NCI-H146 (cell line): ENCODE results near the gene HSD17B14.
A peak's percentile ranks its signal among the peaks of the same experiment; 100 is the strongest.

Experiments used
- DNase-seq: peaks from one replicate; lab custom pipeline; 2025; lab: John Stamatoyannopoulos, UW

Gene HSD17B14

DNA sequence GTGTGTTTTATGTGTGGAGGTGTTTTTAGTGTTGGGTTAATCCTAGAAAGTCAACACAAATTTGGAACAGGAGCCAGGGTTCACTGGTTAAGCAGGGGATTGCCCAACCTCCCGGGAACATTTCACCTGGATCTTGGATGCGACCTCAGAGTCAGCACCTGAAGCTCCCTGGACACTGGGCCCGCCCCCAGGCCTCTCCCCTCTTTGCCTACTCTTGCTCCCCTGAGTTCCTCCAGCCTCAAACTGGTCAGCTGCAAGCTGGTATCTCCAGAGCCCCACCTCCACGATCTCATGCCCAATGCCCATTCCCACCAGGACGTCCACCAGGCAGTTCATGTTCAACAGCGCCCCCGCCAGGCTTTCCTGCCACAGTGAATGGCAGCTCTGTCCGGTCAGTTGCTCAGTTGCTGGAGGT, 9.7 kb downstream of the HSD17B14 start:
- DNase-seq, result no peak

- DNase-seq, result no peak
Measured at GRCh38 chr19:48822514-48822913, 13.8 kb downstream of the HSD17B14 start.

- DNase-seq, result no peak
Measured at GRCh38 chr19:48821633-48822032, 14.7 kb downstream of the HSD17B14 start.

DNA sequence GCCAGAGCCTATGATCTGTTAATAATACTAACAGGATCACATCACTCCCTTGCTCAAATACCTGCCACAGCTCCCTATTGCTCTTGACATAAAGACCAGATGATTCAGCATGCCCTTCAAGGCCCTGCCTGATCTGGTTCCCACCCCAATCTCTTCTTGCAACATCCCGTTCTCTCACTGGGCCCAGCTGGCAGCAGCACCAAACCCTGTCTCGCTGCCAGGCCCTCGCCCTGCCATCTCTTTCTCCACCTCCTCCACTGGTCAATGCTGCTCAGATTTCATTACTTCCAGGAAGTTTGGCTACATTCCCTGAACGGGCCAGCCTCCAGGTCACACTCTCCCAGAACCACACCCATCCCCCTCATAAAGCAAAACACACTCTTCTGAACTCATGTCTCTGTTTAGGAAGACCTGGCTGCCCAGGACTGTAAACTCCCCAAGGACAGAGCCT, 16.9 kb downstream of the HSD17B14 start:
- DNase-seq, result no peak

DNA sequence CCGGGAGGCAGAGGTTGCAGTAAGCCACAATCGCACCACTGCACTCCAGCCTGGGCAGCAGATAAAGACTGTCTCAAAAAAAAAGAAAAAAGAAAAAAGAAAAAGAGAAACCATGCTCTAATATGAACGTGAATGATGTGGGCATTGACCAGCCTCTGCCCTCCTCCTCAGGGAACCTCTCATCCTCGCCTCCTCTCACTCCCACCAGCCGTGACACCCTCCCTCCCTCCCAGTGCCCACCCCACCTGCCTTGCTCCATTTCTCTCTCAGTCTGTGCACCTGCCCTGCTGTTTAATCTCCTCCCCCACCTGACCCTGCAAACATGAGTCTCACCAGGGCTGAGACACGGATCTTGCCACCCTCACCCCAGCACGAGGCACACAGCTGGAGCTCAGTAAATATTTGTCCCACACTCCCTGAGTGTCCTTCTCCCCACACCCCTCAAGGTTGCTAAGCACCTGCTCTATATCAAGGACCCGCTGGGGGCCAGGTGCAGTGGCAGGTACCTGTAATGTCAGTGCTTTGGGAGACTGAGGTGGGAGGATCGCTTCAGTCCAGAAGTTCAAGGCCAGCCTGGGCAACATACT, 18.0 kb downstream of the HSD17B14 start:
- peak; percentile 100 for DNase-seq

DNA sequence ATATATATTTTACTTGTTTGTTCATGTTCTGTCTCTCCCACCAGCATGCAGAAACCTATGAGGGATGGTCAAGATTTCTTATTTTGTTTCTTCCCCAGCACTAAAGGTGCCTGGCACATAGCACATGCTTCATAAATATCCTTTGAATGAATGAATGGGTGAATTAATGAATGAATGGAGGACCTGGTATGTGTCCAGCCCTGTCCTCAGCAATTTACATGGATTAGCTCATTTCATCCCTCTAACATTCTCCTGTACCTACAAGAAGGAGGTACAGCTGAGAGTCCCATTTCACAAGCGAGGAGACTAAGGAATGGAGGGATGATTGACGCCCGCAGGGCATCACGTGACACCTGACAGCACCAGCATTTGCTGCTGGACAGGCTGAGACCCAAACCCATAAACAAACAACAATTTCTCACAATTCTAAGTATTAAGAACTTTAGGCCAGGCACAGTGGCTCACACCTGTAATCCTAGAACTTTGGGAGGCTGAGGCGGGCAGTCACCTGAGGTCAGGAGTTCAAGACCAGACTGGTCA, 18.6 kb downstream of the HSD17B14 start:
- peak; percentile 14 for DNase-seq

DNA sequence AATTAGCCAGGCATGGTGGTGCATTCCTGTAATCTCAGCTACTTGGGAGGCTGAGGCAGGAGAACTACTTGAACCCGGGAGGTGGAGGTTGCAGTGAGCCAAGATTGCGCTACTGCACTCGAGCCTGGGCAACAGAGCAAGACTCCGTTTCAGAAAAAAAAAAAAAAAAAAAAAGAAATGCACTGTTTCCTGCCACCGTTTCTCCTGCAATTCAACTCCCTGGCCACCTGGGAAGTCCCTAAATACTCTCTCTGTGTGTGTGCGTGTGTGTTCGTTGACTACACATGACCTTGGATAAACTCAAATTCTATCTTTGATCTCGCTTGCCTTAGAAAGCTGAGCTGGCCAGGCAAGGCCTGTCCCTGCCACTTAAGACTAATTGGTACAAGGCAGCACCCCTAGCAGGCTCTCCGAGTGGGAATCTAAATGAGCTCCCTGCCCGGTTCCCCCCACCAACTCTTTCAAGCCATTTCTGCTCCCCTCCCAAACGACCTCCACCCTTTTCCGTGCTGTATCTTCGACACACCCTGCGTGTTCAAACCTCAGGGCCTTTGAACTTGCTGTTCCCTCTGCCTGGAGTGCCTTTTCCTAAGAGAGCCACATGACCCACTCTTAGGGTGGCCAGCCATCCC, 20.3 kb downstream of the HSD17B14 start:
- DNase-seq, result peak; percentile 91

DNA sequence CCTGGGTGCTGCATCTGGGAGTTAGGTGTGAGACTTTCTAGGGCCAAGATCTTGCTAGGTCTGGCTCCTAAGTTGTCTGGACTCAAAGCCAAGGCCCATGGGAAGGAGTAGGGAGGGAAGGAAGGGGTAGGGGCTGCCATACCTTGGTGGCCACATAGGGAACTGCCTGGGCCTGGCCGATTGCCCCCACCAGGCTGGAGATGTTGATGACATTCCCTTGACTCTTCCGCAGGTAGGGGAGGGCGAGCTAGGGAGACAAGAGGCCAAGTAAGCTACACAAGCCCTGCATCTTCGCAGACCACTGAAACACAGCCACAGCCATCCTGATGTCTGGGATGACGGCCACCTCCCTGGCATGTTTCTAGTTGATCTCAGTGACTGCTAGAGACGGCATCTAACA, 21.4 kb downstream of the HSD17B14 start:
- no peak for DNase-seq

DNA sequence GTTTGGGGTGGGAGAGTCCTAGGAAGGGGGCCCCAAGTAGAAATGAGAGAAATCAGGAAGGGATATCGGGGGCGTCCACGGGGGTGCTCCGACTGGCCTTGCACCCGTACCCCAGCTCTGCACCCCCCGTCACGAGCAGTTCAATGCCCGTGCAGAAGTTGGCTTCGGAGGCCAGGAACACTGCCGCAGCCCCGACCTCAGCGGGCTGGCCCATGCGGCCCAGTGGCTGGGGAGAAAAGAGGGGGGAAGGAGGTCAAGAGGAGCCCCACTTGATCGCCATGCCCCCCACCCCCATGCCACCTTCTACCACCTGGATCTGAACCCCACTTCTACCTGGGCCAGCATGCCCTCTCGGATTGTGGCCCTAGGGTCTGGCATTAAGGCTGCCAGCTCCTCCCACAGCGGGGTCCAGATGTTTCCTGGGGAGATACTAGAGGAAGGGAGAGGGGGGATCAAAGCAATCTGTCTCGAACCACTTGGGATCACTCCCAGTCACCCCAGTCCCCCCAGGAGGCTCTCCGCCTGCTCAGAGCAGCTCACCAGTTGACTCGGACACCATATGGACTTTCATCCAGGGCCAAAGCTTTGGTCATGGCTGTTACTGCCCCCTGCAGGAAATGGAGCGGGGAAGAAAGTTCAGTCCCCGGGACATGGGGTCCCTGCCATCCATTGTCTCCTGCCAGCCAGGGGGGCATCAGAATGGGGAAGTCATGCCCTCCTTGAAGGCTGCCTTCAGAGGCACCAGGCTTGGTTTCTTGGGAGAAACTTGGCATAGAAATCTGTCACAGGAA, 23.0 kb downstream of the HSD17B14 start:
- no peak for DNase-seq

DNA sequence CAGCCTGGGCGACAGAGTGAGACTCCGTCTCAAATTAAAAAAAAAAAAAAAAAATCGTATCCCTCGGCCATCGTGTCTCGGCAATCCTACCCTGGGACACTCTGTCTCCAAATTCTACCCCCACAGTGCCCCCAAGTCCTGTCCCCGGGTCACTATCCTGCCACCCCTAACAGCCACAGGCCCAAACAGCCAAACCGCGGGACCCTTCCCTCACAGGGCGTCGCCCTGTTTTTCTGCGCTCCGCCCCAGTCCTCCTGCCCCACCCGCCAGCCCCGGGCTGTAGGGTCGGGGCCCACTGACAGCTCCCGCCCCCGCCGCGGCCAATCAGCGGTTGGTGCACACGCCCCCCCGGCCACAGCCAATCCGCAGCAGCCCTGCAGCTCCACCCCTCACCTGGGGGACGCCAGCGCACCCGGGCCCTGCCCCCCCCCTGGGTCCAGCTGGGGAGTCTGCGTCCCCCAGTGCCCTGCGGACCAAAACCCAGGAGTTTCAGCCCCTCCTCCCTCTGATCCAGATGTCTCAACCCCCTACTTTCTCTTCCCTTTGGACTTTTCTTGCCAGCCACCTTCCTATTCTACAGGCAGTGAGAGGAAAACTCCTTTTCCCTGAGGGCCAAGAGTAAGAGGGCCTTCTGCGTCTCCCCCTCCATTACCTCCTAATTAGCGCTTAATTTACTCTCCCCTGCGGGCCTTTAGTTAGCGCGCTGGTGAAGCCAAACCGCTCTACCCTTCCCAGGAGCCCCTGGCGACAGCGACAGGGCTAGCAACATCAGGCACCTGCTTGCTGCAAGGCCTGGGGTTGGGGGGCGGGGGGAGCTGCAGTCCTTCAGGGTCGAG, 24.0 kb downstream of the HSD17B14 start:
- peak; percentile 98 for DNase-seq

DNA sequence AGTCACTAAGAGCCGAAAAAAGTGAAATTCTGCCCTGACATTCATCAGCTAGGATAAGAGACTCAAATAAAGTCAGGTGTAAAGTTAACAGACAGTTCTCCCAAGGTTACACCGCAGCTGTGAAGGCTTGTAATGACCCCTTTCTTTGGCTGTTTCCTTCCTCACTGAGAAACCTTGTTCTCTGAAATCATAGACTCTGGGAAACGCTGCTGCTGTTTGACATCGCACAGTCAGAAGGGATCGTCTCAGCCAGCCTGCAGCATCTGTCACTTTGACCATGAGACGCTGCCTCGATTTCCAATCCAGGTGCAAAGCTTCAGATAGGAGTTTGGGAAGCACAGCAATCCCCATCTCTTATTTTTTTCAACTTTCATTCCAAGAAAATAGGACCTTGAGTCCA, 26.1 kb downstream of the HSD17B14 start:
- no peak for DNase-seq

DNA sequence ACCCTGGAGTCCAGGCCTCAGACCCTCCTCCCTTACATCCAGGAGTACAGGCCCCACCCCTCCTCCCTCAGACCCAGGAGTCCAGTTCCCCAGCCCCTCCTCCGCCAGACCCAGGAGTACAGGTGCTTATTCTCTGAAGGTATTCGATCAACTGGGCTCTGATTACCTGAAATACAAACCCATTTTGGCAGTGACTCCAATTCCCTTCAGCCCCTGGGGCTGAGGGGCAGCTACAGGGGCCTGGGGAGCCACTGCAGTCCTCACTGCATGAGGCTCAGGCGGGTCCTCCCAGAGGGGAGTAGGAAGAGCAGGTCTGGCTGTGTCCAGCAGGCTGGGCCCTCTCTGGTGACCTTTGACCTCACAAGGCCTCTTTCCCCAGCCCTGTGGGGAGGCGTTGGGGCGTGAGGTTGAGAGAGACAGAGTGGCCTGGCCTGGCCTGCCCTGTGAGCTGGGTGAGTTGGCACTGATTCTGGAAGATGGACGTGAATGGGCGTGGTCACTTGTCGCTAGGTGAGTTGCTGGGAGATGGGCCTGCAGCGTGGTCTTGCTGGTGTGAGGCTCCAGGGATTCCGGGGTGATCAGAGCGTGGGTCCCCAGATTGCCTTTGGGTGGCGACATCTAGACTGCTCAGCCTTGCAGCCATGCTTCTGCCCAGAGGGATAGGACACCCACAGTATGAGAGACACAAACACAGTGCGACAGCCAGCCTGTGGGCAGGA, 28.5 kb downstream of the HSD17B14 start:
- DNase-seq, result no peak

DNA sequence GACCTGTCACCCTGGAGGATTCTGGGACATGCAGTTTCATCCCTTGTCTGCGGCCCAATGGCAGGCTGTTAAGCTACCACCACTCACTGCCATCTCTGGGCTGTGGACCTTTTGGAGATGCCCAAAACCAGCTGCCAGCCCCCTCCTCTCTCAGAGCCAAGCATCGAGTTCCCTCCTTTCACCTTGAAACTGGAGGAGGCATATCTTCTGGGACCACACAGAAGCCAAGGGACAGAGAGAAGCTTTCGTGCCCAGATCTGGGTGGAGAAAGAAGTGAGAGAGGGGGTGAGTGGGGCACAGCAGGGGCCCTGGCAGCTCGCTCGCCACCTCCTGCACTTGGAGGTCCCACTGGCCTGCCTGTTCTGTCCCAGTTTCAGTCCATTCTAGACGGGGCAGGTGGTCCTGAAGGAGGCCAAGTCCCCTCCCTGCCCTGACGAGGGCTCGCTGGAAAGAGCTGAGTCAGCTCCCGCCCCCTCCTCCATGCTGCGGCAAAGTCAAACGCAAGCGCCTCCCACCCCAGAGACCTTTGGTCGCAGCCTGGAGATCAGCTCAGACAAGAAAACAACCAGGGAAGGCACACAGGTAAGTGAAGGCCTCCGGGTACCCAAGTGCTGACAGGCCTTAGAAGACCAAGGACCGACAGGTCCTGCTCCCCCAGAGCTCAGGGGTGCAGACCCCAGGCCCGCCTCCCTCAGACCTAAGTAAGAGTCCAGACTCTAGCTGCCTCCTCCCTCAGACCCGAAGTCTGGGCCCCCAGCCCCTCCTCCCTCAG, 29.3 kb downstream of the HSD17B14 start:
- DNase-seq, result no peak

- peak; percentile 34 for DNase-seq
Measured at GRCh38 chr19:48806518-48806817, 29.8 kb downstream of the HSD17B14 start.

- no peak for DNase-seq
Measured at GRCh38 chr19:48805452-48805851, 30.8 kb downstream of the HSD17B14 start.

GRCh38 chr19:48804496-48804895, 31.8 kb downstream of the HSD17B14 start:
- DNase-seq, result no peak

DNA sequence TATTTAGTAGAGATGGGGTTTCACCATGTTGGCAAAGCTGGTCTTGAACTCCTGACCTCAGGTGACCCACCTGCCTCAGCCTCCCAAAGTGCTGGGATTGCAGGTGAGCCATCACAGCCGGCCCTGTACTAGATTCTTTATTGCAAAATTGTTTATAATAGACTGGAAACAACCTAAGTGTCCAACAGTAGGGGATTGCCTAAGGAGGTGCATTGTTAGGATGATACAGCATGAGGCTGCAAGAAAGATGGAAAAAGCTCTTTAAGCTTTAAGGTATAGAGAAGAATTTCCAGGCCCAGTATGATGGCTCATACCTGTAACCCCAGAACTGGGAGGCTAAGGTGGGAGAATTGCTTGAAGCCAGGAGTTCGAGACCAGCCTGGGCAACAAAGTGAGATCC, 33.7 kb downstream of the HSD17B14 start:
- no peak for DNase-seq

- DNase-seq, result no peak
Measured at GRCh38 chr19:48799358-48800300, 36.7 kb downstream of the HSD17B14 start.

DNA sequence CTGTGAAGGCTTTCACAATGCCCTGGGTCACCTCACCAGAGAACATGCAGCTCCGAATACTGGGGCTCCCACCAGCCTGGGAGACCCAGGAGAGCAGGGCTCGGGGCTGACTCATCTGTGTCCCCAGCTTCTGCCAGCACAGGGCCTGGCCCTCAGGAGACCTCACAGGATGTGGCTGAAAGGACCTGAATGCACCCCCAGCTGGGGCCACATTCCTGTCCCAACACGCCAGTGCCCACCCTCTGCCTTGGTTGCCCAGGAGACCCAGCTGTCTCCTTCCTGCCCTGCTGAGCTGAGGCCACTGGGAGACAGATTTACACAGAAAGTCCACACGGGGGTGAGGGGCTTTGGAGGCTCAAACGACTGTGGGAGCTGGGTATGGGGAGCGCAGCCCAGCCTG, 37.4 kb downstream of the HSD17B14 start:
- DNase-seq, result peak; percentile 62

DNA sequence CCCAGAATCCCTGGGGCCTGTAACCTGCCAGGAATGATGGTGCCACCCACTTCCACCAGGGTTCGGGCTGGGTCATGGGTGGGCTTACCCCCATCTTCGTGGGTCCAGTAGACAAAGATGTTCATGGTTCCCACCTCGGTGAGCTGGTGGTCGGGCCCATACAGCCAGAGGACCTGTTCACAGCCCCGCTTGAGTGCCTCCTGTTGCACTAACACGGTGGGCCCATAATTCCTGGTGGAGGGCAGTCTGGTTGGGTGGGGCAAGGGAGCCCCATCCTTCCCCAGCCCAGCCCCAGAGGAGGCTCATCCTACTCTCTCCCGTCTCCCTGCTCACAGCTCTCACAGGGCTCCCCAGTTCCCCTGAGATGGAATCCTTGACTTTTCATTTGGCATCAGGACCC, 39.2 kb downstream of the HSD17B14 start:
- no peak for DNase-seq
